Measurements from ENCODE around the gene RAB7B. TPM values are rescaled to one million over a fixed set of nuclear protein-coding genes. Genes with fewer than 3 reads are reported as not detected.

RAB7B gene
- total RNA-seq, 1 donor from 2014 or later: 6.6 TPM

DNA sequence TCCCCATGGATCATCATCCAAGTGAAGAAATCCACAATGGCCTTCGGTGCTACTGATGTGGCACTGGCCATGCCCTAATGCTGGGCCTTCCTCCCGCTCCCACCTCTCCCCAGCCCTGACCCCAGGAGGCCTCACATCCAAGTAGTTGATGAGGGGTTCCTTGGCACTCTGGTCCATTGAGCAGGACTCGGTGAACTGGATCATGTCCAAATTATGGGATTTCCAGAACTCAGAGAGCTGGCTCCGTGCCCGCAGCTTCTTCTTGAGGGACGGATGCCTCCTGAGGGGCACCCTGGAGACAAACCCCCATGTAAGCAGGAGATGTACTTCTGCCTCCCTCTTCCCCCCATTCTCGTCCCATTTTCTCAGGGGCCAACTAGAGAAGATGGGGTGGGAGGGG, 19.6 kb upstream of the RAB7B start:
- no peaks in the 10 kb centered on the region for H3K36me3 ChIP-seq (ENCODE audit: insufficient read depth, low read length)
- H3K27me3 ChIP-seq (ENCODE audit: insufficient read depth, low read length): no peaks in the 10 kb centered on the region
- H3K27ac Mint-ChIP-seq (ENCODE audit: unreplicated experiment): no peak overlapping the region
- peaks cover 14% of the 10 kb centered on the region for H3K4me1 ChIP-seq (ENCODE audit: insufficient read depth, low read length)
- peaks cover 8% of the 10 kb centered on the region for H3K27me3 Mint-ChIP-seq (ENCODE audit: low read depth, unreplicated experiment)
- H3K9me3 Mint-ChIP-seq (ENCODE audit: unreplicated experiment): peaks cover 7% of the 10 kb centered on the region
- H4K20me1 ChIP-seq (ENCODE audit: insufficient read depth, low read length): no peaks in the 10 kb centered on the region
- no peak overlapping the region for H3K4me2 ChIP-seq (ENCODE audit: low read length)
- no peaks in the 10 kb centered on the region for H3K79me2 ChIP-seq (ENCODE audit: insufficient read depth, low read length)
- no peaks in the 10 kb centered on the region for H3K9me3 ChIP-seq (ENCODE audit: insufficient read depth, low read depth, low read length)
- no peak overlapping the region for H3K4me3 Mint-ChIP-seq (ENCODE audit: unreplicated experiment)
- TF ChIP-seq EZH2 (IDR thresholded peaks at IDR 0.05; ENCODE audit: insufficient read depth, low read length): no peak
- TF ChIP-seq CTCF (IDR thresholded peaks at IDR 0.05; ENCODE audit: insufficient read depth, low read depth, low read length): no peak
- H2AFZ ChIP-seq (ENCODE audit: low read depth, low read length): no peak overlapping the region
- peaks cover 10% of the 10 kb centered on the region for H3K4me1 Mint-ChIP-seq (ENCODE audit: low read depth, unreplicated experiment)
- no peak overlapping the region for H3K9ac ChIP-seq (ENCODE audit: low read length)
- no peak overlapping the region for H3K27ac ChIP-seq (ENCODE audit: low read depth, low read length)
- DNase-seq (ENCODE audit: low read depth) (no peak), FAIRE-seq (no peak)
- no peak overlapping the region for H3K4me3 ChIP-seq (ENCODE audit: insufficient read depth, low read depth, low read length)
- H3K36me3 Mint-ChIP-seq (ENCODE audit: low read depth, unreplicated experiment): no peaks in the 10 kb centered on the region

- Histone ChIP-seq H3K9me3 (ENCODE audit: insufficient read depth, low read depth, low read length) (no peaks in the 10 kb centered on the region), H3K9ac (ENCODE audit: low read length) (no peak overlapping the region), H4K20me1 (ENCODE audit: insufficient read depth, low read length) (no peaks in the 10 kb centered on the region), H3K4me3 (ENCODE audit: insufficient read depth, low read depth, low read length) (no peak overlapping the region), H3K4me2 (ENCODE audit: low read length) (peak overlapping the region; percentile 45), H2AFZ (ENCODE audit: low read depth, low read length) (no peak overlapping the region), H3K4me1 (ENCODE audit: insufficient read depth, low read length) (peaks cover 14% of the 10 kb centered on the region), H3K79me2 (ENCODE audit: insufficient read depth, low read length) (no peaks in the 10 kb centered on the region), H3K27me3 (ENCODE audit: insufficient read depth, low read length) (no peaks in the 10 kb centered on the region), H3K36me3 (ENCODE audit: insufficient read depth, low read length) (no peaks in the 10 kb centered on the region), H3K27ac (ENCODE audit: low read depth, low read length) (no peak overlapping the region)
- Mint-ChIP-seq H3K36me3 (ENCODE audit: low read depth, unreplicated experiment) (no peaks in the 10 kb centered on the region), H3K4me3 (ENCODE audit: unreplicated experiment) (no peak overlapping the region), H3K4me1 (ENCODE audit: low read depth, unreplicated experiment) (peaks cover 10% of the 10 kb centered on the region), H3K27ac (ENCODE audit: unreplicated experiment) (no peak overlapping the region), H3K27me3 (ENCODE audit: low read depth, unreplicated experiment) (peaks cover 8% of the 10 kb centered on the region), H3K9me3 (ENCODE audit: unreplicated experiment) (peaks cover 4% of the 10 kb centered on the region)
- peak; percentile 55 for DNase-seq (ENCODE audit: low read depth)
- TF ChIP-seq EZH2 (IDR thresholded peaks at IDR 0.05; ENCODE audit: insufficient read depth, low read length): no peak
- TF ChIP-seq CTCF (IDR thresholded peaks at IDR 0.05; ENCODE audit: insufficient read depth, low read depth, low read length): no peak
- FAIRE-seq: peak; percentile 5
These were observed 18.6 kb upstream of the RAB7B start for GRCh38 chr1:206021626-206022365.

GRCh38 chr1:206021008-206021625, 17.9 kb upstream of the RAB7B start:
- Histone ChIP-seq H3K27me3 (ENCODE audit: insufficient read depth, low read length) (no peaks in the 10 kb centered on the region), H3K36me3 (ENCODE audit: insufficient read depth, low read length) (no peaks in the 10 kb centered on the region), H3K9me3 (ENCODE audit: insufficient read depth, low read depth, low read length) (no peaks in the 10 kb centered on the region), H3K9ac (ENCODE audit: low read length) (no peak overlapping the region), H3K4me3 (ENCODE audit: insufficient read depth, low read depth, low read length) (no peak overlapping the region), H3K4me1 (ENCODE audit: insufficient read depth, low read length) (peaks cover 14% of the 10 kb centered on the region), H2AFZ (ENCODE audit: low read depth, low read length) (no peak overlapping the region), H3K27ac (ENCODE audit: low read depth, low read length) (no peak overlapping the region), H3K4me2 (ENCODE audit: low read length) (peak overlapping the region; percentile 45), H4K20me1 (ENCODE audit: insufficient read depth, low read length) (no peaks in the 10 kb centered on the region), H3K79me2 (ENCODE audit: insufficient read depth, low read length) (no peaks in the 10 kb centered on the region)
- Mint-ChIP-seq H3K4me3 (ENCODE audit: unreplicated experiment) (no peak overlapping the region), H3K9me3 (ENCODE audit: unreplicated experiment) (peaks cover 2% of the 10 kb centered on the region), H3K36me3 (ENCODE audit: low read depth, unreplicated experiment) (no peaks in the 10 kb centered on the region), H3K27me3 (ENCODE audit: low read depth, unreplicated experiment) (peaks cover 8% of the 10 kb centered on the region), H3K27ac (ENCODE audit: unreplicated experiment) (peak overlapping the region; percentile 12), H3K4me1 (ENCODE audit: low read depth, unreplicated experiment) (peaks cover 10% of the 10 kb centered on the region)
- TF ChIP-seq EZH2 (IDR thresholded peaks at IDR 0.05; ENCODE audit: insufficient read depth, low read length) (no peak), CTCF (IDR thresholded peaks at IDR 0.05; ENCODE audit: insufficient read depth, low read depth, low read length) (no peak)
- DNase-seq (ENCODE audit: low read depth) (no peak), FAIRE-seq (no peak)

All from astrocyte (in vitro differentiated cells and primary cell).